ENCODE measurements around the gene PCDH15.

Gene PCDH15

GRCh38 chr10:54607983-54608382, 193.0 kb downstream of the PCDH15 start:
- no peak for DNase-seq (ENCODE audit: low read depth)
- H3K4me3 ChIP-seq (ENCODE audit: low read depth, low read length), result no peak overlapping the region
- TF ChIP-seq, protein P1, sequence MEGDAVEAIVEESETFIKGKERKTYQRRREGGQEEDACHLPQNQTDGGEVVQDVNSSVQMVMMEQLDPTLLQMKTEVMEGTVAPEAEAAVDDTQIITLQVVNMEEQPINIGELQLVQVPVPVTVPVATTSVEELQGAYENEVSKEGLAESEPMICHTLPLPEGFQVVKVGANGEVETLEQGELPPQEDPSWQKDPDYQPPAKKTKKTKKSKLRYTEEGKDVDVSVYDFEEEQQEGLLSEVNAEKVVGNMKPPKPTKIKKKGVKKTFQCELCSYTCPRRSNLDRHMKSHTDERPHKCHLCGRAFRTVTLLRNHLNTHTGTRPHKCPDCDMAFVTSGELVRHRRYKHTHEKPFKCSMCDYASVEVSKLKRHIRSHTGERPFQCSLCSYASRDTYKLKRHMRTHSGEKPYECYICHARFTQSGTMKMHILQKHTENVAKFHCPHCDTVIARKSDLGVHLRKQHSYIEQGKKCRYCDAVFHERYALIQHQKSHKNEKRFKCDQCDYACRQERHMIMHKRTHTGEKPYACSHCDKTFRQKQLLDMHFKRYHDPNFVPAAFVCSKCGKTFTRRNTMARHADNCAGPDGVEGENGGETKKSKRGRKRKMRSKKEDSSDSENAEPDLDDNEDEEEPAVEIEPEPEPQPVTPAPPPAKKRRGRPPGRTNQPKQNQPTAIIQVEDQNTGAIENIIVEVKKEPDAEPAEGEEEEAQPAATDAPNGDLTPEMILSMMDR (IDR thresholded peaks at IDR 0.05; ENCODE audit: low read depth, low read length, missing control alignments), result no peak

- DNase-seq (ENCODE audit: low read depth), result no peak
- TF ChIP-seq, protein P1 (IDR thresholded peaks at IDR 0.05; ENCODE audit: low read depth, low read length, missing control alignments), result no peak
- H3K4me3 ChIP-seq (ENCODE audit: low read depth, low read length), result no peak overlapping the region
Observed at GRCh38 chr10:54594289-54594688, 206.7 kb downstream of the PCDH15 start.

GRCh38 chr10:54587971-54588370, 213.1 kb downstream of the PCDH15 start:
- no peak for DNase-seq (ENCODE audit: low read depth)
- TF ChIP-seq, protein P1 (IDR thresholded peaks at IDR 0.05; ENCODE audit: low read depth, low read length, missing control alignments), result no peak
- no peak overlapping the region for H3K4me3 ChIP-seq (ENCODE audit: low read depth, low read length)

DNA sequence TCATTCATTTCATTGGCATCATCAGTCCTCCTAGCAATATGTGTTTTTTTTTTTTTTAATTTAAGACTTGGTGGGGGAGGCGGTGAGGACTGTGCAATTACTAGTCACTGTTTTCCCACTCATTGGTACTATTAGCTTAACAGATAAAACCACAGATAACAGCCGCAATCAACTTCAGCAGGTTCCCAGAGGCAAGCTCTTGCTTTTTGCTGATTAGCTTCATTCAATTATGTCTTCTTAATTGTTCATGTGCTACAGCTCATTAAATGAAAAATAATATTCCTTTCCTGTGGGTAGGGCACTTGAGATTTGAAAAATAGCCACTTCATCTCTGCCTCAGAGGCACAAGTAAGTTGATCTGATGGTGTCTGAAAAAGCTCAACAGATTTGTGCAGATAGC, 215.5 kb downstream of the PCDH15 start:
- no peak for DNase-seq (ENCODE audit: low read depth)
- TF ChIP-seq, protein P1 (IDR thresholded peaks at IDR 0.05; ENCODE audit: low read depth, low read length, missing control alignments), result no peak
- no peak overlapping the region for H3K4me3 ChIP-seq (ENCODE audit: low read depth, low read length)

DNA sequence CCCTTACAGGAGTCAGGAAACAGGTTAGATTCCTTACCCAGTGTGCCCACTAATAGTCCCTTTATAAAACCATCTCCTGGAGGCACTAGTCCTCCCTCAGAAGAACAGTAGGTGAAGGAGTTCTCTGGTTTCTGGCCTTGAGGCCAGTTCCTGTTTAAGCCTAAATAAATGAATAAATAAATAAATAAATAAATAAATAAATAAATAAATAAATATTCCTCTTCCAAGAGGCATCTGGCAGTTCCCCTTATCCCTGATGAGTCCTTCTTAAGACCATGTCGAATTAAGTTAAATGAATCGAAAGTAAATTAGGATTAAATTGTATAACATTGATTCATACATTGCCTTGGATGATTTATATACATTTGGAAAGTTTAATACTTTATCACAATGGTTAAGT, 223.3 kb downstream of the PCDH15 start:
- no peak overlapping the region for H3K4me3 ChIP-seq (ENCODE audit: low read depth, low read length)
- DNase-seq (ENCODE audit: low read depth), result no peak
- TF ChIP-seq, protein P1 (IDR thresholded peaks at IDR 0.05; ENCODE audit: low read depth, low read length, missing control alignments), result no peak

DNA sequence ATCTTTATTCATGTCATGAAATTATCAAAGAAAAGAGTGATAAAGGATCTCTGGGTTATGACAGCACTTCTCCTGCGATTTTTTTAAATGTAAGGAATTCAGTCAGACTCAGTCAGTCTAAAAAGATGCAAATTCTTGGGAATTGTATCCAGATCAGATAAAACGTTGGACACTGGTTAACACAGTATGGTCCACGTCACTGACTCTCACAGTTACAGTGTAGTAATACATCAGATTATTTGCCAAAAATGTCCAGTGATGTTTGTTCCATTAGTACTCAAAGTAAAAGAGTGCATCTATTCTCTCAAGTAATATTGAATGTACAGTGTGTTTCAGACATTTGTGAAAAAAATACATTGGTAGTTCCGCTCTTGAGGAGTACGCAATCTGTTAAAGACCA, 224.5 kb downstream of the PCDH15 start:
- TF ChIP-seq, protein P1 (IDR thresholded peaks at IDR 0.05; ENCODE audit: low read depth, low read length, missing control alignments), result no peak
- DNase-seq (ENCODE audit: low read depth), result no peak
- no peak overlapping the region for H3K4me3 ChIP-seq (ENCODE audit: low read depth, low read length)

DNA sequence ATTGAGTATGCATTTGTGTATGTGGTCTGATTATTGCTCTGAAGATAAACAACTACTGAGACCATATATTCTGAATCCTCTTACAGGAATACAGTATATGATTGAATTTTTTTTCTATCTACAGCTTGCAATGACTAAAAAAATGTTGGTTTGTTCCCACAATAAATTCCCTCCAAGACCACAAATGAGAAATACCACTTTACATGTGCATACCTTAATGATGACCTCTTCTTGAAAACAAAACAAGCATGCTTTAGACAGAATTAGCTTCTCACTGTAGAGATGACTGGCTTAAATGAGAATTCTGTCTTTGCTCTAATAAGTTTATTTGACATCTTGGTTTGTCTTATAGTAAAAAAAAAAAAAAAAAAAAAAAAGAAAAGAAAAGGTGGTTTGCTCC, 241.5 kb downstream of the PCDH15 start:
- H3K4me3 ChIP-seq (ENCODE audit: low read depth, low read length), result no peak overlapping the region
- TF ChIP-seq, protein P1 (IDR thresholded peaks at IDR 0.05; ENCODE audit: low read depth, low read length, missing control alignments), result no peak
- no peak for DNase-seq (ENCODE audit: low read depth)
